ENCODE measurements around the gene FBXL7. TPM values are rescaled to one million over a fixed set of nuclear protein-coding genes. Genes with fewer than 3 reads are reported as not detected.

The FBXL7 gene
- total and polyA plus RNA-seq, 2 experiments from 2014 or later = 4.5 to 15.2 TPM

DNA sequence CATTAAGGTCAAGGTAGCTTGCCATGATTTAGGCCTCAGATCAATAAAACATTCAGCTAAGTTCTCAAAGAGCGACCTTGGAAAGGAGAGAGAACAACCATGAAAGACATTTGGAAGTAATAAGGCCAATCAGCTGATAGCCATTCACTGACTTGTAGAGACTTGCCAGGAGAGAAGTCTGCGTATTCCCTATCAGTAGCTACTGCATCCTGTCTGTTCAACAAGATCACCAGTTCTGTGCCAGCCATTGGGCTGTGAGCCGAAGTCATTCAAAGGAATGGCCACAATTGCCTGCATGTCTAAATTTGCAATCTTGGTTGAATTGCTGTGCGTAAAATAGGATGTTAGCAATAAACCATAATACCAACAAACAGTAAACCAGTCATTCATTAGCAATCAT lies 219.8 kb downstream of the FBXL7 start:
- H2AFZ ChIP-seq = no peak overlapping the region
- Mint-ChIP-seq H3K27ac (peak overlapping the region; percentile 54; the same call in 1 of the 2 replicates), H3K4me1 (peaks cover 44% of the 10 kb centered on the region), H3K27me3 (ENCODE audit: insufficient read depth, low read depth, poor library complexity) (peaks cover 2% of the 10 kb centered on the region), H3K36me3 (ENCODE audit: low read depth) (no peaks in the 10 kb centered on the region), H3K4me3 (no peak overlapping the region), H3K9me3 (no peaks in the 10 kb centered on the region)
- ATAC-seq (peak; percentile 37; the same call in 1 of the 3 replicates), DNase-seq (ENCODE audit: low spot score) (peak; percentile 29)
- peaks cover 46% of the 10 kb centered on the region for H3K4me1 ChIP-seq (ENCODE audit: insufficient read depth)
- no peaks in the 10 kb centered on the region for H4K20me1 ChIP-seq (replicated peaks; ENCODE audit: insufficient read depth)
- H3K4me3 ChIP-seq = no peak overlapping the region
- H3K36me3 ChIP-seq (ENCODE audit: insufficient read depth) = no peaks in the 10 kb centered on the region
- no peaks in the 10 kb centered on the region for H3F3A ChIP-seq (replicated peaks; ENCODE audit: low read depth)
- TF ChIP-seq, protein P1, sequence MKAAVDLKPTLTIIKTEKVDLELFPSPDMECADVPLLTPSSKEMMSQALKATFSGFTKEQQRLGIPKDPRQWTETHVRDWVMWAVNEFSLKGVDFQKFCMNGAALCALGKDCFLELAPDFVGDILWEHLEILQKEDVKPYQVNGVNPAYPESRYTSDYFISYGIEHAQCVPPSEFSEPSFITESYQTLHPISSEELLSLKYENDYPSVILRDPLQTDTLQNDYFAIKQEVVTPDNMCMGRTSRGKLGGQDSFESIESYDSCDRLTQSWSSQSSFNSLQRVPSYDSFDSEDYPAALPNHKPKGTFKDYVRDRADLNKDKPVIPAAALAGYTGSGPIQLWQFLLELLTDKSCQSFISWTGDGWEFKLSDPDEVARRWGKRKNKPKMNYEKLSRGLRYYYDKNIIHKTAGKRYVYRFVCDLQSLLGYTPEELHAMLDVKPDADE (IDR thresholded peaks at IDR 0.05) = no peak
- TF ChIP-seq EZH2phosphoT487 (IDR thresholded peaks at IDR 0.05; ENCODE audit: unreplicated experiment) = no peak
- TF ChIP-seq, protein P2, sequence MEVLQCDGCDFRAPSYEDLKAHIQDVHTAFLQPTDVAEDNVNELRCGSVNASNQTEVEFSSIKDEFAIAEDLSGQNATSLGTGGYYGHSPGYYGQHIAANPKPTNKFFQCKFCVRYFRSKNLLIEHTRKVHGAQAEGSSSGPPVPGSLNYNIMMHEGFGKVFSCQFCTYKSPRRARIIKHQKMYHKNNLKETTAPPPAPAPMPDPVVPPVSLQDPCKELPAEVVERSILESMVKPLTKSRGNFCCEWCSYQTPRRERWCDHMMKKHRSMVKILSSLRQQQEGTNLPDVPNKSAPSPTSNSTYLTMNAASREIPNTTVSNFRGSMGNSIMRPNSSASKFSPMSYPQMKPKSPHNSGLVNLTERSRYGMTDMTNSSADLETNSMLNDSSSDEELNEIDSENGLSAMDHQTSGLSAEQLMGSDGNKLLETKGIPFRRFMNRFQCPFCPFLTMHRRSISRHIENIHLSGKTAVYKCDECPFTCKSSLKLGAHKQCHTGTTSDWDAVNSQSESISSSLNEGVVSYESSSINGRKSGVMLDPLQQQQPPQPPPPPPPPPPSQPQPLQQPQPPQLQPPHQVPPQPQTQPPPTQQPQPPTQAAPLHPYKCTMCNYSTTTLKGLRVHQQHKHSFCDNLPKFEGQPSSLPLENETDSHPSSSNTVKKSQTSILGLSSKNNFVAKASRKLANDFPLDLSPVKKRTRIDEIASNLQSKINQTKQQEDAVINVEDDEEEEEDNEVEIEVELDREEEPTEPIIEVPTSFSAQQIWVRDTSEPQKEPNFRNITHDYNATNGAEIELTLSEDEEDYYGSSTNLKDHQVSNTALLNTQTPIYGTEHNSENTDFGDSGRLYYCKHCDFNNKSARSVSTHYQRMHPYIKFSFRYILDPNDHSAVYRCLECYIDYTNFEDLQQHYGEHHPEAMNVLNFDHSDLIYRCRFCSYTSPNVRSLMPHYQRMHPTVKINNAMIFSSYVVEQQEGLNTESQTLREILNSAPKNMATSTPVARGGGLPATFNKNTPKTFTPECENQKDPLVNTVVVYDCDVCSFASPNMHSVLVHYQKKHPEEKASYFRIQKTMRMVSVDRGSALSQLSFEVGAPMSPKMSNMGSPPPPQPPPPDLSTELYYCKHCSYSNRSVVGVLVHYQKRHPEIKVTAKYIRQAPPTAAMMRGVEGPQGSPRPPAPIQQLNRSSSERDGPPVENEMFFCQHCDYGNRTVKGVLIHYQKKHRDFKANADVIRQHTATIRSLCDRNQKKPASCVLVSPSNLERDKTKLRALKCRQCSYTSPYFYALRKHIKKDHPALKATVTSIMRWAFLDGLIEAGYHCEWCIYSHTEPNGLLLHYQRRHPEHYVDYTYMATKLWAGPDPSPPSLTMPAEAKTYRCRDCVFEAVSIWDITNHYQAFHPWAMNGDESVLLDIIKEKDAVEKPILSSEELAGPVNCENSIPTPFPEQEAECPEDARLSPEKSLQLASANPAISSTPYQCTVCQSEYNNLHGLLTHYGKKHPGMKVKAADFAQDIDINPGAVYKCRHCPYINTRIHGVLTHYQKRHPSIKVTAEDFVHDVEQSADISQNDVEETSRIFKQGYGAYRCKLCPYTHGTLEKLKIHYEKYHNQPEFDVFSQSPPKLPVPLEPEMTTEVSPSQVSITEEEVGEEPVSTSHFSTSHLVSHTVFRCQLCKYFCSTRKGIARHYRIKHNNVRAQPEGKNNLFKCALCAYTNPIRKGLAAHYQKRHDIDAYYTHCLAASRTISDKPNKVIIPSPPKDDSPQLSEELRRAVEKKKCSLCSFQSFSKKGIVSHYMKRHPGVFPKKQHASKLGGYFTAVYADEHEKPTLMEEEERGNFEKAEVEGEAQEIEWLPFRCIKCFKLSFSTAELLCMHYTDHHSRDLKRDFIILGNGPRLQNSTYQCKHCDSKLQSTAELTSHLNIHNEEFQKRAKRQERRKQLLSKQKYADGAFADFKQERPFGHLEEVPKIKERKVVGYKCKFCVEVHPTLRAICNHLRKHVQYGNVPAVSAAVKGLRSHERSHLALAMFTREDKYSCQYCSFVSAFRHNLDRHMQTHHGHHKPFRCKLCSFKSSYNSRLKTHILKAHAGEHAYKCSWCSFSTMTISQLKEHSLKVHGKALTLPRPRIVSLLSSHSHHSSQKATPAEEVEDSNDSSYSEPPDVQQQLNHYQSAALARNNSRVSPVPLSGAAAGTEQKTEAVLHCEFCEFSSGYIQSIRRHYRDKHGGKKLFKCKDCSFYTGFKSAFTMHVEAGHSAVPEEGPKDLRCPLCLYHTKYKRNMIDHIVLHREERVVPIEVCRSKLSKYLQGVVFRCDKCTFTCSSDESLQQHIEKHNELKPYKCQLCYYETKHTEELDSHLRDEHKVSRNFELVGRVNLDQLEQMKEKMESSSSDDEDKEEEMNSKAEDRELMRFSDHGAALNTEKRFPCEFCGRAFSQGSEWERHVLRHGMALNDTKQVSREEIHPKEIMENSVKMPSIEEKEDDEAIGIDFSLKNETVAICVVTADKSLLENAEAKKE (CRISPR knock-in tag; IDR thresholded peaks at IDR 0.05) = no peak
- TF ChIP-seq, protein P3, sequence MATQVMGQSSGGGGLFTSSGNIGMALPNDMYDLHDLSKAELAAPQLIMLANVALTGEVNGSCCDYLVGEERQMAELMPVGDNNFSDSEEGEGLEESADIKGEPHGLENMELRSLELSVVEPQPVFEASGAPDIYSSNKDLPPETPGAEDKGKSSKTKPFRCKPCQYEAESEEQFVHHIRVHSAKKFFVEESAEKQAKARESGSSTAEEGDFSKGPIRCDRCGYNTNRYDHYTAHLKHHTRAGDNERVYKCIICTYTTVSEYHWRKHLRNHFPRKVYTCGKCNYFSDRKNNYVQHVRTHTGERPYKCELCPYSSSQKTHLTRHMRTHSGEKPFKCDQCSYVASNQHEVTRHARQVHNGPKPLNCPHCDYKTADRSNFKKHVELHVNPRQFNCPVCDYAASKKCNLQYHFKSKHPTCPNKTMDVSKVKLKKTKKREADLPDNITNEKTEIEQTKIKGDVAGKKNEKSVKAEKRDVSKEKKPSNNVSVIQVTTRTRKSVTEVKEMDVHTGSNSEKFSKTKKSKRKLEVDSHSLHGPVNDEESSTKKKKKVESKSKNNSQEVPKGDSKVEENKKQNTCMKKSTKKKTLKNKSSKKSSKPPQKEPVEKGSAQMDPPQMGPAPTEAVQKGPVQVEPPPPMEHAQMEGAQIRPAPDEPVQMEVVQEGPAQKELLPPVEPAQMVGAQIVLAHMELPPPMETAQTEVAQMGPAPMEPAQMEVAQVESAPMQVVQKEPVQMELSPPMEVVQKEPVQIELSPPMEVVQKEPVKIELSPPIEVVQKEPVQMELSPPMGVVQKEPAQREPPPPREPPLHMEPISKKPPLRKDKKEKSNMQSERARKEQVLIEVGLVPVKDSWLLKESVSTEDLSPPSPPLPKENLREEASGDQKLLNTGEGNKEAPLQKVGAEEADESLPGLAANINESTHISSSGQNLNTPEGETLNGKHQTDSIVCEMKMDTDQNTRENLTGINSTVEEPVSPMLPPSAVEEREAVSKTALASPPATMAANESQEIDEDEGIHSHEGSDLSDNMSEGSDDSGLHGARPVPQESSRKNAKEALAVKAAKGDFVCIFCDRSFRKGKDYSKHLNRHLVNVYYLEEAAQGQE (IDR thresholded peaks at IDR 0.05; ENCODE audit: unreplicated experiment) = no peak
- no peak for TF ChIP-seq ZNF114 (CRISPR knock-in tag; IDR thresholded peaks at IDR 0.05)
- TF ChIP-seq STAT1 (IDR thresholded peaks at IDR 0.05; ENCODE audit: unreplicated experiment) = no peak
- TF ChIP-seq POLR2AphosphoS5 (IDR thresholded peaks at IDR 0.05; ENCODE audit: low read depth) = no peak
- TF ChIP-seq NANOG (IDR thresholded peaks at IDR 0.05; ENCODE audit: borderline replicate concordance) = no peak
- no peak for TF ChIP-seq EZH2 (IDR thresholded peaks at IDR 0.05; ENCODE audit: low read depth, unreplicated experiment)
- TF ChIP-seq CREB1 (CRISPR knock-in tag; IDR thresholded peaks at IDR 0.05; ENCODE audit: low read depth) = no peak
- no peak for TF ChIP-seq JUNB (IDR thresholded peaks at IDR 0.05; ENCODE audit: unreplicated experiment)
- TF ChIP-seq, protein P4, sequence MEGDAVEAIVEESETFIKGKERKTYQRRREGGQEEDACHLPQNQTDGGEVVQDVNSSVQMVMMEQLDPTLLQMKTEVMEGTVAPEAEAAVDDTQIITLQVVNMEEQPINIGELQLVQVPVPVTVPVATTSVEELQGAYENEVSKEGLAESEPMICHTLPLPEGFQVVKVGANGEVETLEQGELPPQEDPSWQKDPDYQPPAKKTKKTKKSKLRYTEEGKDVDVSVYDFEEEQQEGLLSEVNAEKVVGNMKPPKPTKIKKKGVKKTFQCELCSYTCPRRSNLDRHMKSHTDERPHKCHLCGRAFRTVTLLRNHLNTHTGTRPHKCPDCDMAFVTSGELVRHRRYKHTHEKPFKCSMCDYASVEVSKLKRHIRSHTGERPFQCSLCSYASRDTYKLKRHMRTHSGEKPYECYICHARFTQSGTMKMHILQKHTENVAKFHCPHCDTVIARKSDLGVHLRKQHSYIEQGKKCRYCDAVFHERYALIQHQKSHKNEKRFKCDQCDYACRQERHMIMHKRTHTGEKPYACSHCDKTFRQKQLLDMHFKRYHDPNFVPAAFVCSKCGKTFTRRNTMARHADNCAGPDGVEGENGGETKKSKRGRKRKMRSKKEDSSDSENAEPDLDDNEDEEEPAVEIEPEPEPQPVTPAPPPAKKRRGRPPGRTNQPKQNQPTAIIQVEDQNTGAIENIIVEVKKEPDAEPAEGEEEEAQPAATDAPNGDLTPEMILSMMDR (conservative IDR thresholded peaks at IDR 0.05; ENCODE audit: low read depth in 2 of 2) = no peak
- no peaks in the 10 kb centered on the region for H3K9me2 ChIP-seq (ENCODE audit: insufficient read depth)
- peak overlapping the region; percentile 11; the same call in 1 of the 2 replicates for H3K4me2 ChIP-seq
- H3K79me2 ChIP-seq (replicated peaks; ENCODE audit: insufficient read depth) = peaks cover 10% of the 10 kb centered on the region; the same call in 1 of the 2 replicates
- H3K27ac ChIP-seq (ENCODE audit: low read depth) = peak overlapping the region; percentile 46; the same call in 1 of the 2 replicates
- H3K27me3 ChIP-seq (ENCODE audit: insufficient read depth) = no peaks in the 10 kb centered on the region
